ENCODE data around the gene TSPAN3.

The TSPAN3 gene

DNA sequence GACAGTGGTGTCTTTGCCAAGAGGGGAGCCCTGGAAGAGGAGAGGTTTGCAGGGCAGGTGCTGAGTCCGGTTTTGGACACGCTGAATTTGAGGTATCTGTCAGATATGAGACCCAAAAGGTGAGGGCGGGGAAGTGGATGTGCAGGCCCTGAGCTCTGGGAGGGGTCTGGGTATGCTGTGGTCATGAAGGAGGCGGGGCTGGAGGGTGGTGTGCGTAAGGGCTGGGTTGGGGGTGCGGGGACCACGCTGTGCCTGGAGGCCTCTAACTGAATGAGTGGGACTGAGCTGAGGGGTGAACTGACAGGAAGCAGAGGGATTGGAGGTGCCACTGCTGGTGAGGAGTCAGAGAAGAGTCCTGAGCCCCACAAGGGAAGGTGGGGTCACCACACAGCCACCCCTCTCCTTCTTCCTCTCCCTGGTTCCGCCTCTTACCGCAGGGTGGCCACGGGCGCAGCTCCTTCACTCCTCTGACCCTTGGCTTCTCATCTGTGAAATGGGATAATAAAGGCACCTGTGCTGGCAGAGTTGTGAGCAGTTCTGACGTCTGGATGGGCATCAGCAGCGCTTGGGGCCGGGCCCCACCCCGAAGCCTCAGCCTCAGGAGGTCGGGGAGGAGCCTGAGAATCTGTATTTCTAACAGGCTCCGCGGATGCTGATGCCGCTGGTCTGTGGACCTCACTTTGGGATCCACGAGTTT is 47.2 kb downstream of the TSPAN3 start:
- no peak overlapping the region for H3K4me3 ChIP-seq (ENCODE audit: low read length)
- H3K56ac ChIP-seq (ENCODE audit: low read length), result no peak overlapping the region
- H3K4me1 ChIP-seq (ENCODE audit: control insufficient read depth, low read depth, low read length), result no peaks in the 10 kb centered on the region
- H4K8ac ChIP-seq (ENCODE audit: low read depth, low read length), result no peak overlapping the region
- no peak overlapping the region for H2BK15ac ChIP-seq (replicated peaks; ENCODE audit: low read depth)
- H3K27me3 ChIP-seq (ENCODE audit: insufficient read depth, low read length, poor library complexity), result no peaks in the 10 kb centered on the region
- H2BK5ac ChIP-seq (ENCODE audit: low read length), result no peak overlapping the region
- H2AK5ac ChIP-seq (ENCODE audit: low read length), result no peak overlapping the region
- no peak overlapping the region for H3K4ac ChIP-seq (ENCODE audit: low read depth, low read length)
- H3K4me2 ChIP-seq (ENCODE audit: low read length), result no peak overlapping the region
- no peaks in the 10 kb centered on the region for H3K36me3 ChIP-seq (ENCODE audit: control insufficient read depth, insufficient read depth, low read length)
- H4K5ac ChIP-seq (ENCODE audit: low read length), result no peak overlapping the region
- H3K79me1 ChIP-seq (ENCODE audit: low read length), result no peaks in the 10 kb centered on the region
- no CpG with 5 or more reads among the region's 20 CpGs for WGBS (ENCODE audit: extremely low coverage, insufficient coverage, low lambda C conversion rate)
- H3K23ac ChIP-seq (ENCODE audit: low read length), result no peak overlapping the region
- DNase-seq, result no peak
- no peaks in the 10 kb centered on the region for H3K79me2 ChIP-seq (ENCODE audit: control insufficient read depth, insufficient read depth, low read length)
- no peak overlapping the region for H3K9ac ChIP-seq (ENCODE audit: low read length)
- no peak overlapping the region for H3K18ac ChIP-seq (ENCODE audit: low read length)
- H3K27ac ChIP-seq (ENCODE audit: low read depth, low read length), result no peak overlapping the region
- H2BK120ac ChIP-seq (ENCODE audit: low read depth, low read length), result no peak overlapping the region

DNA sequence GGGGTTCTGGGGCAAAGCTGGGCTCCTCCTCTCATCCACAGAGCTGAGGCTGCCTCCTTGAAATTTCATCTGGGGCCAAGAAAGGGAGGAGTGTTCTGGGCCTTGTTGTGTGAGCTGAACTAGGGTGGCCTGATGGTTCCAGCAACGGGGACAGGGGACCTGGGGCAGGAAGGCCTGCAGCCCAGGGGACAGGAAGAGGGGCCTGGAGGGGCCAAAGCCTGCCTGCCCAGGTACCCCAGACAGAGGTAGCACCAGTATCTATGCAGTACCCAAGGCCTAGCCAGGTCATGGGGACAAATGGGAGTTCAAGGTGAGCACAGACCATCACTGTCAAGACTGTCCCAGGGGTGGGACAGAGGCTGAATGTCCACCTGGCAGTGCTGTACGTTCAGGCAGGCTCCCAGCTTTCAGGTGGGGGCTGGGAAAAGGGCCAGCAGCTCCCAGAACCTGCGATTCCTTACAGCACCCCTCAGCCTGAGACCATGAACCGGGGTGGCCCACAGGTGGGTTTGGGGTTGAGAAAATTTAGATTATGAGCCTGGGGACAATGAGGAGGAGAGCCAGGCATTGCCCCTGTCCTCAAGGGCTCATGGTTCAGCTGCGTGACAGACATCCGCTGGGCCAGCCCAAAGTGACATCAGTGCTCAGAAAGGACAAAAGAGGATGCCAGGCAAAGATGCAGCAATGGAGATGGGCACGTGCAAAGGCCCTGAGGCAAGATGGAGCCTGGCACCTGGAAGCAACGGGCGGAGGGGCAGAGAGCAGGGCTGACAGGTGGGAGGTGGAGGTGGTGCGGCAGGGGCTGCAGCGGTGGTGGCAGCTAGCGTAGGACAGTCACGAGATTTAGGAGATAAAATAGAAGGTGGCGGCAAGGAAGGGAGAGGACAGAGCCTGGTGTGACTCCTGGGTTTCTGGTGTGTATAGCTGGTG is 48.0 kb downstream of the TSPAN3 start:
- no peak for DNase-seq
- no peak overlapping the region for H4K8ac ChIP-seq (ENCODE audit: low read depth, low read length)

DNA sequence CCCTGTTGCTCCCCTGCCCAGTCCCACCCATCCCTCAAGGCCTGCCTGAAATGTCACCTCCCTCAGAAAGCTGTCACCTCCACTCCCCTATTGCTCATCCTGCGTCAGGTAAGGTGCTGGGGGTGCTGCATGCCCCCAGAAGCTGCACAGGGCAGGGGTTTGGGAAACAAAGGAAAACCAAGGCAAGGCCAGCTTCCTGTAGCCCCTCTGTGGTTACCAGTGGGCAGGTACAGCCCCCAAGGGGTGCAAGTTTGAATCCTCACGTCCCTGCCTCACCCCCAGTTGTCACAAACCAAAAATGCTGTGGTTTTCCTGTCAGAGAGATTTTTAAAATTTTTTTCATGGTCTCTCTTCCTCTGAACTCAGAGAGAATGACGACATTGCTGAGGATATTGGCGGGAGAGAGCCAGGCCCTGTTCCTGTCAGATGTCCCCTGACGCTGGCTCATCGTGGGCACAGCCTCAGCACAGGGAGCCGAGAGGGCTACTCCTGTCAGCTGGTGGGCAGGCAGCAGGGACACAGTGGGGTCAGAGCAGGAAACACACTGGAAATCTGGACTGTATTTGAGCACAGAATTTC is 49.0 kb downstream of the TSPAN3 start:
- H4K8ac ChIP-seq (ENCODE audit: low read depth, low read length), result no peak overlapping the region
- H3K18ac ChIP-seq (ENCODE audit: low read length), result no peak overlapping the region
- no CpG with 5 or more reads among the region's 7 CpGs for WGBS (ENCODE audit: extremely low coverage, insufficient coverage, low lambda C conversion rate)
- no peaks in the 10 kb centered on the region for H3K79me1 ChIP-seq (ENCODE audit: low read length)
- H3K9ac ChIP-seq (ENCODE audit: low read length), result no peak overlapping the region
- H3K4me2 ChIP-seq (ENCODE audit: low read length), result no peak overlapping the region
- no peak overlapping the region for H3K23ac ChIP-seq (ENCODE audit: low read length)
- no peak overlapping the region for H3K56ac ChIP-seq (ENCODE audit: low read length)
- H2BK120ac ChIP-seq (ENCODE audit: low read depth, low read length), result no peak overlapping the region
- H3K27me3 ChIP-seq (ENCODE audit: insufficient read depth, low read length, poor library complexity), result no peaks in the 10 kb centered on the region
- no peak overlapping the region for H2BK5ac ChIP-seq (ENCODE audit: low read length)
- no peak for DNase-seq
- no peak overlapping the region for H3K4me3 ChIP-seq (ENCODE audit: low read length)
- no peak overlapping the region for H3K4ac ChIP-seq (ENCODE audit: low read depth, low read length)
- no peaks in the 10 kb centered on the region for H3K79me2 ChIP-seq (ENCODE audit: control insufficient read depth, insufficient read depth, low read length)
- H2BK15ac ChIP-seq (replicated peaks; ENCODE audit: low read depth), result no peak overlapping the region
- no peaks in the 10 kb centered on the region for H3K36me3 ChIP-seq (ENCODE audit: control insufficient read depth, insufficient read depth, low read length)
- no peak overlapping the region for H4K5ac ChIP-seq (ENCODE audit: low read length)
- no peak overlapping the region for H2AK5ac ChIP-seq (ENCODE audit: low read length)
- H3K27ac ChIP-seq (ENCODE audit: low read depth, low read length), result no peak overlapping the region
- H3K4me1 ChIP-seq (ENCODE audit: control insufficient read depth, low read depth, low read length), result no peaks in the 10 kb centered on the region

More for the DNA sequence above, 48.0 kb downstream of the TSPAN3 start:
- Histone ChIP-seq H3K18ac (ENCODE audit: low read length) (no peak overlapping the region), H4K5ac (ENCODE audit: low read length) (no peak overlapping the region), H3K4me3 (ENCODE audit: low read length) (no peak overlapping the region), H3K9ac (ENCODE audit: low read length) (no peak overlapping the region), H2AK5ac (ENCODE audit: low read length) (no peak overlapping the region), H3K4me1 (ENCODE audit: control insufficient read depth, low read depth, low read length) (no peaks in the 10 kb centered on the region), H3K4me2 (ENCODE audit: low read length) (no peak overlapping the region), H3K27me3 (ENCODE audit: insufficient read depth, low read length, poor library complexity) (no peaks in the 10 kb centered on the region), H3K23ac (ENCODE audit: low read length) (no peak overlapping the region), H3K36me3 (ENCODE audit: control insufficient read depth, insufficient read depth, low read length) (no peaks in the 10 kb centered on the region), H3K4ac (ENCODE audit: low read depth, low read length) (no peak overlapping the region), H3K79me2 (ENCODE audit: control insufficient read depth, insufficient read depth, low read length) (no peaks in the 10 kb centered on the region), H3K56ac (ENCODE audit: low read length) (no peak overlapping the region), H3K27ac (ENCODE audit: low read depth, low read length) (no peak overlapping the region), H2BK15ac (replicated peaks; ENCODE audit: low read depth) (no peak overlapping the region), H3K79me1 (ENCODE audit: low read length) (no peaks in the 10 kb centered on the region), H2BK120ac (ENCODE audit: low read depth, low read length) (no peak overlapping the region), H2BK5ac (ENCODE audit: low read length) (no peak overlapping the region)
- no CpG with 5 or more reads among the region's 14 CpGs for WGBS (ENCODE audit: extremely low coverage, insufficient coverage, low lambda C conversion rate)

DNA sequence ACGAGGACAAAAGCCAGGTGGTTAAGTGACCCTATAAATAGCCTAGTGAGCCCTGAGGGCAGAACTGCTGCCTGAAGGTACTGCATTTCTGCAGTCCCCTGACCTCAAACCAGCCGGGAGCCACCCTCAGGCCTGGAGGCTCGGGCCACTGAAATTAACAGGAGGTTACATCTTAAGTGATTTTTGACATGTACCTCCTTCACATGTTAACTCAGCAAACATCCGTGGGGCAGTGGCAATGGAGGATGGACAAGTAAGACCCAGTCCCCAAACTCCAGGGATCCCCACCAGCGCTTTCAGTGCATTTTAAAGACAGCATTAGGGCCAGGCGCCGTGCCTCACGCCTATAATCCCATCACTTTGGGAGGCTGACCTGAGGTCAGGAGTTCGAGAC is 49.8 kb downstream of the TSPAN3 start:
- H3K27ac ChIP-seq (ENCODE audit: low read depth, low read length), result no peak overlapping the region
- H3K79me1 ChIP-seq (ENCODE audit: low read length), result no peaks in the 10 kb centered on the region
- no peaks in the 10 kb centered on the region for H3K36me3 ChIP-seq (ENCODE audit: control insufficient read depth, insufficient read depth, low read length)
- H3K23ac ChIP-seq (ENCODE audit: low read length), result no peak overlapping the region
- H4K8ac ChIP-seq (ENCODE audit: low read depth, low read length), result no peak overlapping the region
- no peak overlapping the region for H3K4me3 ChIP-seq (ENCODE audit: low read length)
- H2BK120ac ChIP-seq (ENCODE audit: low read depth, low read length), result no peak overlapping the region
- no peak overlapping the region for H3K18ac ChIP-seq (ENCODE audit: low read length)
- no peaks in the 10 kb centered on the region for H3K27me3 ChIP-seq (ENCODE audit: insufficient read depth, low read length, poor library complexity)
- H3K4ac ChIP-seq (ENCODE audit: low read depth, low read length), result no peak overlapping the region
- H2BK15ac ChIP-seq (replicated peaks; ENCODE audit: low read depth), result no peak overlapping the region
- DNase-seq, result no peak
- no peak overlapping the region for H3K4me2 ChIP-seq (ENCODE audit: low read length)
- no CpG with 5 or more reads among the region's 9 CpGs for WGBS (ENCODE audit: extremely low coverage, insufficient coverage, low lambda C conversion rate)
- no peak overlapping the region for H3K9ac ChIP-seq (ENCODE audit: low read length)
- no peaks in the 10 kb centered on the region for H3K4me1 ChIP-seq (ENCODE audit: control insufficient read depth, low read depth, low read length)
- H3K79me2 ChIP-seq (ENCODE audit: control insufficient read depth, insufficient read depth, low read length), result no peaks in the 10 kb centered on the region
- H4K5ac ChIP-seq (ENCODE audit: low read length), result no peak overlapping the region
- H3K56ac ChIP-seq (ENCODE audit: low read length), result no peak overlapping the region
- no peak overlapping the region for H2BK5ac ChIP-seq (ENCODE audit: low read length)
- H2AK5ac ChIP-seq (ENCODE audit: low read length), result no peak overlapping the region

DNA sequence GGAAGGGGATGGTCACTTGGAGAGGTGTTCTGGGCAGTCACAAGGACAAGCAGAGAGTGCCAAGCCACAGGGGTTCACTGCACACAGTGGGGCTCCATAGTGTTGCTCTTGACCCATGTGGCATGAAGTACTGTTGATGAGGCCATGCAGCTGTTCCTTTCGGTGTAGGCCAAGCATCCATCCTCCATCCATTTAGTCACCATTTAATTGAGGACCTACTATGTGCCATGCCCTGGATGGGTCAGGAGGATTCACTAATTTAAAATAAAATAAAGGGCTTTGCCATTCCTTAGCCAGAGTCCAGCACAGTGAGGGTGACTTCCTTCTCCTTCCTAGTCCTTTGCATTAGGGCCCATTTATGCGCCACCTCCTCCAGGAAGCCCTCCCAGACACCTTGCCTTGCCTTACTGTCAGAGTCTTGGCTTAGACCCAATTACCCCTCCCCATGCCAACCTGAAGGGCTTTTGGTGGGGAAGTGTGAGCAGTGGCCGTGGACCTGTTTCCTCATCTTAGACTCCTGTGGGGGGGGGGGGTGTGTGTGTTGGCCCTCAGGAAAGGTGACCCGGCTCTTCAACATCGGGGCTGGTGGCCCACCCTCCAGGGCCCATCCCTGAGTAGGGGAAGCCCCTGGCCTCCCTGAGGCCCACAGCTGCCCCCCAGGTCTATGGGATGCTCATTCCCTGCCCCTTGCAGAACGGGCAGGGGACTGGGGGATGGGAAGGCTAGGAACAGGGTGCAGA is 50.4 kb downstream of the TSPAN3 start:
- no peaks in the 10 kb centered on the region for H3K36me3 ChIP-seq (ENCODE audit: control insufficient read depth, insufficient read depth, low read length)
- no peaks in the 10 kb centered on the region for H3K27me3 ChIP-seq (ENCODE audit: insufficient read depth, low read length, poor library complexity)
- H3K4ac ChIP-seq (ENCODE audit: low read depth, low read length), result no peak overlapping the region
- no peak overlapping the region for H4K8ac ChIP-seq (ENCODE audit: low read depth, low read length)
- no peak overlapping the region for H3K23ac ChIP-seq (ENCODE audit: low read length)
- no peak for DNase-seq
- no peak overlapping the region for H3K27ac ChIP-seq (ENCODE audit: low read depth, low read length)
- H2AK5ac ChIP-seq (ENCODE audit: low read length), result no peak overlapping the region
- no CpG with 5 or more reads among the region's 6 CpGs for WGBS (ENCODE audit: extremely low coverage, insufficient coverage, low lambda C conversion rate)
- no peak overlapping the region for H4K5ac ChIP-seq (ENCODE audit: low read length)
- H3K4me1 ChIP-seq (ENCODE audit: control insufficient read depth, low read depth, low read length), result no peaks in the 10 kb centered on the region
- no peak overlapping the region for H2BK5ac ChIP-seq (ENCODE audit: low read length)
- no peak overlapping the region for H3K18ac ChIP-seq (ENCODE audit: low read length)
- no peaks in the 10 kb centered on the region for H3K79me2 ChIP-seq (ENCODE audit: control insufficient read depth, insufficient read depth, low read length)
- no peak overlapping the region for H3K9ac ChIP-seq (ENCODE audit: low read length)
- no peak overlapping the region for H2BK120ac ChIP-seq (ENCODE audit: low read depth, low read length)
- no peaks in the 10 kb centered on the region for H3K79me1 ChIP-seq (ENCODE audit: low read length)
- H3K4me3 ChIP-seq (ENCODE audit: low read length), result no peak overlapping the region
- no peak overlapping the region for H3K56ac ChIP-seq (ENCODE audit: low read length)
- no peak overlapping the region for H2BK15ac ChIP-seq (replicated peaks; ENCODE audit: low read depth)
- no peak overlapping the region for H3K4me2 ChIP-seq (ENCODE audit: low read length)

All from mesendoderm (in vitro differentiated cells).